ENCODE measurements around the gene SDHA.
"Not testable (repeated sequence)": the region's sequence is repeated elsewhere in the genome, so short reads cannot be mapped to it uniquely, and the experiment has no call there.

Gene SDHA

GRCh38 chr5:302416-302815, 84.3 kb downstream of the SDHA start:
- DNase-seq = not testable (repeated sequence)

GRCh38 chr5:302966-303365, 84.8 kb downstream of the SDHA start:
- DNase-seq = no peak

GRCh38 chr5:303741-304140, 85.6 kb downstream of the SDHA start:
- DNase-seq = not testable (repeated sequence)

GRCh38 chr5:305050-305449, 86.9 kb downstream of the SDHA start:
- no peak for DNase-seq

GRCh38 chr5:305459-305858, 87.3 kb downstream of the SDHA start:
- no peak for DNase-seq

- DNase-seq = no peak
These were observed 88.1 kb downstream of the SDHA start for GRCh38 chr5:306011-306805.

Data from stimulated activated CD4-positive, alpha-beta T cell treated with anti-CD3 and anti-CD28 coated beads, Interleukin-15, amount 100 ng/mL, for 24 hours (primary cell).